ENCODE data around the gene CIRBP. TPM values are rescaled to one million over a fixed set of nuclear protein-coding genes. Genes with fewer than 3 reads are reported as not detected.
A peak's percentile ranks its signal among the peaks of the same experiment; 100 is the strongest.

CIRBP gene
- total and polyA plus RNA-seq, 9 of the 15 experiments (the other 6 are each of a cell fraction or from before 2014, with no cell fraction given): 20.5 to 327 (median 176) TPM

DNA sequence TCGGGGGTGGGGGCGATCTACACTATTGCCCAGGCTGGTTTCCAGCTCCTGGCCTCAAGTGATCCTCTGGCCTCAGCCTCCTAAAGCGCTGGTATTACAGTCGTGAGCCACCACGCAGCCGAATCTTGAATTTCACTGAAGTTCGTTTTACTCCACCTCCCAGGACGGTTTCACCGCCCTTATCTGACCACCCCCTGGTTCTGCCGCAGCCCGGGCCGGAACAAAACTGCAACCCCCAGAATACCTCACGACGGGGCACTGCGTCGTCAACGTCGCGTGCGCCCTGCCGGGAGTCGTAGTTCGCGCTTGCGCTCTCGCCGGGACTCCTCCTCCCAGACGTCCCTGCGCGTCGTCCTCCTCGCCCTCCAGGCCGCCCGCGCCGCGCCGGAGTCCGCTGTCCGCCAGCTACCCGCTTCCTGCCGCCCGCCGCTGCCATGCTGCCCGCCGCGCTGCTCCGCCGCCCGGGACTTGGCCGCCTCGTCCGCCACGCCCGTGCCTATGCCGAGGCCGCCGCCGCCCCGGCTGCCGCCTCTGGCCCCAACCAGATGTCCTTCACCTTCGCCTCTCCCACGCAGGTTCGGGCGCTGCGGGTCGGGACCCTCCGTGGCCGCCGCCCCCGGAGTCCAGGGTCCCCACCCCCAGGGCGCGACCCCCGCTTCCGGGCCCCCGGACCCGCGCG lies 27.6 kb upstream of the CIRBP start, which contains the start of gene ATP5F1D (continued):
- TF ChIP-seq, protein P1, sequence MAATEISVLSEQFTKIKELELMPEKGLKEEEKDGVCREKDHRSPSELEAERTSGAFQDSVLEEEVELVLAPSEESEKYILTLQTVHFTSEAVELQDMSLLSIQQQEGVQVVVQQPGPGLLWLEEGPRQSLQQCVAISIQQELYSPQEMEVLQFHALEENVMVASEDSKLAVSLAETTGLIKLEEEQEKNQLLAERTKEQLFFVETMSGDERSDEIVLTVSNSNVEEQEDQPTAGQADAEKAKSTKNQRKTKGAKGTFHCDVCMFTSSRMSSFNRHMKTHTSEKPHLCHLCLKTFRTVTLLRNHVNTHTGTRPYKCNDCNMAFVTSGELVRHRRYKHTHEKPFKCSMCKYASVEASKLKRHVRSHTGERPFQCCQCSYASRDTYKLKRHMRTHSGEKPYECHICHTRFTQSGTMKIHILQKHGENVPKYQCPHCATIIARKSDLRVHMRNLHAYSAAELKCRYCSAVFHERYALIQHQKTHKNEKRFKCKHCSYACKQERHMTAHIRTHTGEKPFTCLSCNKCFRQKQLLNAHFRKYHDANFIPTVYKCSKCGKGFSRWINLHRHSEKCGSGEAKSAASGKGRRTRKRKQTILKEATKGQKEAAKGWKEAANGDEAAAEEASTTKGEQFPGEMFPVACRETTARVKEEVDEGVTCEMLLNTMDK (IDR thresholded peaks at IDR 0.05; ENCODE audit: borderline replicate concordance, insufficient read depth, low read depth, low read length, poor library complexity, severe bottlenecking): no peak
- TF ChIP-seq ZNF785 (CRISPR knock-in tag; IDR thresholded peaks at IDR 0.05) (no peak), SMARCA4 (IDR thresholded peaks at IDR 0.05) (no peak), FOXM1 (IDR thresholded peaks at IDR 0.05; ENCODE audit: low read depth) (no peak), FOXM1 (CRISPR knock-in tag; IDR thresholded peaks at IDR 0.05; ENCODE audit: low read depth) (no peak), ZBTB7A (IDR thresholded peaks at IDR 0.05; ENCODE audit: borderline replicate concordance, control insufficient read depth, low read depth, low read length) (peak; percentile 69), EP300 (IDR thresholded peaks at IDR 0.05; ENCODE audit: low read length) (peak; percentile 52; the same call in 1 of the 2 replicates), PHF20 (IDR thresholded peaks at IDR 0.05; ENCODE audit: partially characterized antibody) (no peak), FOXK2 (conservative IDR thresholded peaks at IDR 0.05 in 1 of 2, IDR thresholded peaks at IDR 0.05 in 1 of 2; ENCODE audit: low read depth in 2 of 2) (no peak), RBBP5 (IDR thresholded peaks at IDR 0.05; ENCODE audit: borderline replicate concordance, insufficient read depth, low read length, poor library complexity, severe bottlenecking) (peak; percentile 29), ATF1 (CRISPR knock-in tag; IDR thresholded peaks at IDR 0.05) (peak; percentile 78), ATF1 (tag; IDR thresholded peaks at IDR 0.05) (peak; percentile 96), ZNF212 (CRISPR knock-in tag; IDR thresholded peaks at IDR 0.05) (no peak), PHF8 (IDR thresholded peaks at IDR 0.05; ENCODE audit: borderline replicate concordance, low read length) (peak; percentile 68; the same call in 1 of the 2 replicates), ZNF431 (CRISPR knock-in tag; IDR thresholded peaks at IDR 0.05) (0 out of 2 replicates have a peak, but pooled peaks have one; percentile 27), HDGF (IDR thresholded peaks at IDR 0.05) (no peak)
- TF ChIP-seq, protein P2, sequence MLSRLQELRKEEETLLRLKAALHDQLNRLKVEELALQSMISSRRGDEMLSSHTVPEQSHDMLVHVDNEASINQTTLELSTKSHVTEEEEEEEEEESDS (CRISPR knock-in tag; IDR thresholded peaks at IDR 0.05): no peak
- TF ChIP-seq, protein P3, sequence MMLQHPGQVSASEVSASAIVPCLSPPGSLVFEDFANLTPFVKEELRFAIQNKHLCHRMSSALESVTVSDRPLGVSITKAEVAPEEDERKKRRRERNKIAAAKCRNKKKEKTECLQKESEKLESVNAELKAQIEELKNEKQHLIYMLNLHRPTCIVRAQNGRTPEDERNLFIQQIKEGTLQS (IDR thresholded peaks at IDR 0.05): no peak
- TF ChIP-seq, protein P3 (CRISPR knock-in tag; conservative IDR thresholded peaks at IDR 0.05): 0 out of 2 replicates have a peak, but pooled peaks have one; percentile 16
- TF ChIP-seq, protein P4, sequence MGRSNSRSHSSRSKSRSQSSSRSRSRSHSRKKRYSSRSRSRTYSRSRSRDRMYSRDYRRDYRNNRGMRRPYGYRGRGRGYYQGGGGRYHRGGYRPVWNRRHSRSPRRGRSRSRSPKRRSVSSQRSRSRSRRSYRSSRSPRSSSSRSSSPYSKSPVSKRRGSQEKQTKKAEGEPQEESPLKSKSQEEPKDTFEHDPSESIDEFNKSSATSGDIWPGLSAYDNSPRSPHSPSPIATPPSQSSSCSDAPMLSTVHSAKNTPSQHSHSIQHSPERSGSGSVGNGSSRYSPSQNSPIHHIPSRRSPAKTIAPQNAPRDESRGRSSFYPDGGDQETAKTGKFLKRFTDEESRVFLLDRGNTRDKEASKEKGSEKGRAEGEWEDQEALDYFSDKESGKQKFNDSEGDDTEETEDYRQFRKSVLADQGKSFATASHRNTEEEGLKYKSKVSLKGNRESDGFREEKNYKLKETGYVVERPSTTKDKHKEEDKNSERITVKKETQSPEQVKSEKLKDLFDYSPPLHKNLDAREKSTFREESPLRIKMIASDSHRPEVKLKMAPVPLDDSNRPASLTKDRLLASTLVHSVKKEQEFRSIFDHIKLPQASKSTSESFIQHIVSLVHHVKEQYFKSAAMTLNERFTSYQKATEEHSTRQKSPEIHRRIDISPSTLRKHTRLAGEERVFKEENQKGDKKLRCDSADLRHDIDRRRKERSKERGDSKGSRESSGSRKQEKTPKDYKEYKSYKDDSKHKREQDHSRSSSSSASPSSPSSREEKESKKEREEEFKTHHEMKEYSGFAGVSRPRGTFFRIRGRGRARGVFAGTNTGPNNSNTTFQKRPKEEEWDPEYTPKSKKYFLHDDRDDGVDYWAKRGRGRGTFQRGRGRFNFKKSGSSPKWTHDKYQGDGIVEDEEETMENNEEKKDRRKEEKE (IDR thresholded peaks at IDR 0.05; ENCODE audit: borderline replicate concordance in 1 of 2, control insufficient read depth in 1 of 2, low read depth in 2 of 2, low read length in 1 of 2): no peak

Measured in K562 (cell line).